GM12874 (cell line): ENCODE measurements around the gene PARK7.
A peak's percentile ranks its signal among the peaks of the same experiment; 100 is the strongest.

Source experiments
- TF ChIP-seq, protein P1 (sequence below): IDR thresholded peaks from 2 replicates; pipeline ENCODE4 v1.5.1; 2011; ENCODE audit warnings: low read depth, mild to moderate bottlenecking, control low read depth, low read length, moderate library complexity; ENCODE audit not compliant: insufficient read depth

PARK7 gene

DNA sequence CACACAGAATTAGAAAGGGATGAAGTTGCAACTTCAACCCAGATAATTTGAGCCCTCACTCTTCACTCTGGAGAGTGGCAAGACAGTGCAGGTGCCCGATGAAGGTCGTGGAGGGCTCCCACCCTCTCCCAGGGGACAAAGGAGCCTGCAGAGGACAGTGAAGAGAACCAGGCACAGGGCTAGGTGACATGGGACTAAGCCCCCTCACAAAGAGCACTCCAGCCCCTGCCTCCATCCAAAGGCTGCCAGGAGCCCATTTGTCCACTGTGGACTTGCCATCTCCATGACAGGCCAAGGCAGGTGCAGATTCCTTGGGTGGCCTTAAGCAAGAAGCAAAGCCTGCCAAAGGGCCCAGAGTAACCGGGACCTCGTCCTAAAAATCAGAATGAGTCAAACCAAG is 49.5 kb downstream of the PARK7 start:
- TF ChIP-seq, protein P1, sequence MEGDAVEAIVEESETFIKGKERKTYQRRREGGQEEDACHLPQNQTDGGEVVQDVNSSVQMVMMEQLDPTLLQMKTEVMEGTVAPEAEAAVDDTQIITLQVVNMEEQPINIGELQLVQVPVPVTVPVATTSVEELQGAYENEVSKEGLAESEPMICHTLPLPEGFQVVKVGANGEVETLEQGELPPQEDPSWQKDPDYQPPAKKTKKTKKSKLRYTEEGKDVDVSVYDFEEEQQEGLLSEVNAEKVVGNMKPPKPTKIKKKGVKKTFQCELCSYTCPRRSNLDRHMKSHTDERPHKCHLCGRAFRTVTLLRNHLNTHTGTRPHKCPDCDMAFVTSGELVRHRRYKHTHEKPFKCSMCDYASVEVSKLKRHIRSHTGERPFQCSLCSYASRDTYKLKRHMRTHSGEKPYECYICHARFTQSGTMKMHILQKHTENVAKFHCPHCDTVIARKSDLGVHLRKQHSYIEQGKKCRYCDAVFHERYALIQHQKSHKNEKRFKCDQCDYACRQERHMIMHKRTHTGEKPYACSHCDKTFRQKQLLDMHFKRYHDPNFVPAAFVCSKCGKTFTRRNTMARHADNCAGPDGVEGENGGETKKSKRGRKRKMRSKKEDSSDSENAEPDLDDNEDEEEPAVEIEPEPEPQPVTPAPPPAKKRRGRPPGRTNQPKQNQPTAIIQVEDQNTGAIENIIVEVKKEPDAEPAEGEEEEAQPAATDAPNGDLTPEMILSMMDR, result no peak

DNA sequence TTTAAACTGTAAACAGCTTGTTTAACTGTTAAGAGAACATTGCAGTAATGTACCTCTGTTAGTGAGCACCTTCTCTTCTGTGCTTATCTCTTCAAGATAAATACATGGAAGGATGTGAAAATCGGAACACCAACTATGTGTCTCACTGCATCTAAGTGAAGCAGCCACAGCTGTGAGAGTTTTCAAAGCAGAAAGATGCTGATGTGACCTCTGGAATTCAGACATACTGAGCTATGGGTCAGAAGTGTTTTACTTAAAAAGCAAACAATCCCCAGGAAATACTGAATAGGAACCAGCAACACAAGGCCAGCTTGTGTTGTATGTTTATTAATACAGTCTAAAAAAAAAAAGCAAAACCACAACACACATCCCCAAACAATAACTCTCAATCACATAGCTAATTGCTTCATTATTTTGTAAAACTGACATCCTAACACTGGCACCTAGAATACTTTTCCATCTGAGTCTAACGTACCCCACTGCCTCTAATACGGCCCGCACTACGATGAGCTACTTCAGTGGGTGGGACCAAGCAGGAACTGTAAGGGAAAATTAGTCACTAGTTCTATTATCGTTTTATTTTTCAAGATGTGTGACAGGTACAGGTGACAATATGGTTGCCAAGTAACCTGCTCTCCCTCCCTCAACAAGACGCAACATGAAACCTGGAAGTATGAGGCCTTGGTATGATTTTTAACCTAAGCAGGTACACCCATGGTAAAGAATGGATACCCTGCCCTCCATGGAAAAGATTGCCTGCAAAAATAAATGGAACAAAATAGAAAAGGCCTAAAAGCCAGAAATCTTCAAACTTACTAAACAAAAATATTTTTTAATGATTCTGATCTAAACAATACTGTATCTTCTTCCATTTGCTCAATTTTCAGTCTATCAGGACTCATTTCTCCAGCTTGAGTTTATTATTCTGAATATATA is 50.7 kb downstream of the PARK7 start:
- TF ChIP-seq, protein P1, result no peak

DNA sequence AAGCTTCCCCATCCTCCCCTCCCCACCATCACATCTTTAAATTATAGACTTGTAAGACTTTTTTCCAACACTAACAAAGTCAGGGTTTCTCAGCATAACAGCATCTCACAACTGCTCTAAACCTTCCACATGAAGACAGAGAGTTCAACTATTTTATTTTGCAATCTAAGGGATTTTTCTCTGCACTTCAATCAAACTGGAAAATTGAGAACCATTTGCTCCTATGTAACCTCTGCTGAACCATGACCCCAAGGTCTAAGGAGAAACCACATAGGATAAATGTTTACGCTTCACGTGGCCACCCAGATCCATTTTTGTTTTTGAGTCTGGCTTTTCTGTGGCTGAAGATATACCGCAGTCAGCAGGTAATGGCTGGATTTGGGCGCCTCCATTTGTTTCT is 51.4 kb downstream of the PARK7 start:
- TF ChIP-seq, protein P1, result no peak

DNA sequence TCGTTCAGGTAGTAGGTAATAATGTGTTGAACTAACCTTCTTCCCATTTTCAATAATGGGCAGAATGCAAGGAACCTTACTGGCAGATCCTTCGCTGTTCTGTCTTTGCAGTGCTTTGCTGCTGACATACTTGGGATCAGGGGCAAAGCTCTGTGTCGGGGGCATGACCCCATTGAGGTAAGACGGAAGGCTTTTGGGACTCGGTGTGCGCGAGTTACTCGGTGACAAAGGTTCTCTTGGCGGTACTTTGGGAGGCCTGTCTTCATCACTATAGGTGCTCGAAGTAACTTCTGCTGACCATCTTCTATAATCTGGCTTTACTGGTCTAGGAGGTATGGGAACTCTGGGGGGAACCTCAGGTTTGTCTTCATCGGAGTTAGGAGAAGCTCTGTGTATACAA is 51.9 kb downstream of the PARK7 start:
- TF ChIP-seq, protein P1, result no peak

DNA sequence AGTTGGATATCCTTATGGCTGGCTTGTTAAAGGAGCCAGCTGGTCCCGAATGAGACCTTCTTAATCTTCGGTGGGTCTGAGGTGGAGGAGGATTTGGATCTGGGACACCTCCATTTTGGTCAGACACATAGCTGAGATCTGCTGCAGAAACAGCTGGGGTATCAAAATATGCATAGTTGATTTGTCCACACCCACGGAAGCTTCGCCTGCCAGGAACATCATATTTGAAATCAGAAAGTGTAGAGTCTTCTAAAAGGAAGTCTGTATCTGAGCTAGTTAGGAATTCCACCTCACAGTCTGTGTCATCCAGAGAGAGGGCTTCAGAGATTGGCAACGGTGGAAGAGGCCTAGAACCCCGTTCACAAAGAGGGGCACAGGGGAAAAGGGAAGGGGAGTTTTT is 52.3 kb downstream of the PARK7 start:
- TF ChIP-seq, protein P1, result no peak

DNA sequence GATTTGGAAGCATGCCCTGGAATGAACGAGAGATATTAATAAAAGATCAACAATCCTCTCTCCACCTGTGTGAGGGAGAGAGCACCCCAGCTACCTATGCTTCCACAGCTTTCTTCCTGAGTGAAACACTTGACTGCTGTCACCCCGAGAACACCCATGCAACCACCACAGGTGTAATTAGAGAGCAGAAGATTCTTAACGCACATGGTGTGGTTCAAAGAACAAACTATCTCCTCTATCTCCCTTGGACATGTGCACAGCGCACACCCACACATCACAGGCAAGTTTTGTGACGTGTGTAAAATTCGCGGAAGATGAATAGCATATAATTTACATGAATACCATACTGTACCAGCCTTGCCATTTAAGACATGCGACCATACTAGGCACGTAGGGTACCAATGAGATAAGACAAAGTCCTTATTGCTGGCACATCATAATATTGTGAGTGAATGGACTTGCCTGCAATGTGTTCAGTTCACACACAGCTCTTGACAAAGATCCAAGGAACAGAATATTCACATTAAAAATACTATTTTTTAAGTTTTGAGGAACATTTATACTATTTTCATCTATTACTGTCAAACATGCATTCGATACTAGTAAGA is 53.0 kb downstream of the PARK7 start:
- TF ChIP-seq, protein P1, result no peak

DNA sequence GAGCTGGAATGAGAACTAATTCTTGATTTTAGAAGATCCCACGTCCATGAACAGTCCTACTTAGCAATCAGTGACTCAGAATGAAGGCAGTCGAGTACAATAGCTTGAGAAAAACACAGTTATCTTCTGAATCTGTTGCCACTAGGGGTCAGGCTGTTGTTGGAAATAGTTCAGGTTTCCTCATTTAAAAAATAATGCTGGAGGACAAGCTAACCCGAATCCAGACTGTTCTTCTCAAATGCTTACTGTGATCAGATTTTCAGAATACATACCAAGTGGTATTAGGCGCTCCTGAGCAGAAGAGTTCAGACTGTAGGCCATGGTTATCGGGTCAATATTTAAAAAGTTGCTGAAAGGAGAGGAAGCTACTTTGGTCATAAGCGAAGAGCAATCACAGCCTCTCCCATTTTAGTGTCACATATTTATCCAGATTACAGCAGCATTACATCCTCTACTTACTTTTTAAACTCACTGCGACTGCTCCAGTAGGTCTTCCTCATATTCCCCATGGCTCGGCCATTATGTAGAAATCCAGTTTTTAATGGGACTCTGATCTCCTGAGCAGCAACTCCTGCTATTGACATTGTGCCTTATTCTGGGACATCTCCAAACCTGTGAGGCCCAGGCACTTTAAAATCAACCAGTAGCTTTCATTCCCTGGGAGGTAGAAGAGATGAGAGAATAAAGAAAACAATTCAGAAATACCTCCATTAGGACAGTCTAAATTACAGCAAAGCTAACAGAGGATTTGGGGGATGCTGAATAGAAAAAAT is 53.7 kb downstream of the PARK7 start:
- TF ChIP-seq, protein P1, result peak; percentile 55
